ENCODE data around the gene FBXO24. TPM values are rescaled to one million over a fixed set of nuclear protein-coding genes. Genes with fewer than 3 reads are reported as not detected.

Gene FBXO24
- total and polyA plus RNA-seq, 10 of the 15 experiments (the other 5 are each of a cell fraction or from before 2014, with no cell fraction given) = 0.11 to 0.96 (median 0.27) TPM; not detected in 4

DNA sequence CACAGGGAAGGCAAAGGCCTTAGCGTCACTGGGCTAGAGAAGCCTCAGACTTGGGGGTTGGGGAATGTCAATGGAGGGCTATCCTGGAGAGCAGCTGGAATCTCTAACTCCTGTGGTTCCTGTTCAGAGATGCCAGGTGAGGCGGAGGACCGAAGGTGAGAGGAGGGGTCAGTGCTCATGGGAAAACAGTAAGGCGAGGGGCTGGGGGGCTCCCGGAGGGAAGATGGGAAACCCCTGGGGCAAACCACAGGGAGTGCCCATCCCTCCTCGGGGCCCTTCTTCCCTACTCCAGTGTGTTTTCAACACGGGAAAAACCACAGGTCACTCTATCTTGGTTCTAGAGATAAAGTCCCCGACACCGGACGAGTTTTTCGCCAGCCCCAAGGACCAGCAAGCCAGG lies 3.5 kb upstream of the FBXO24 start:
- ChIA-PET POLR2A (interaction anchor here (2.0 to 4.3 kb wide), 2 partner anchors 19 to 35 kb away, joined by 5 to 47 read pairs; no protein-coding TSS in a partner anchor), RAD21 (ENCODE audit: unreplicated experiment) (interaction anchor here (1.1 to 4.2 kb wide), 3 partner anchors 18 to 113 kb away, joined by 3 to 21 read pairs (median 15); no protein-coding TSS in a partner anchor), CTCF (interaction anchor here (2.9 to 11.6 kb wide), 3 partner anchors 19 to 123 kb away, joined by 14 to 190 read pairs (median 41); partner anchors contain the start of genes GIGYF1 and POP7), SMC1A (ENCODE audit: uncharacterized antibody, unreplicated experiment) (interaction anchor here (1.0 to 4.6 kb wide), 3 partner anchors 17 to 108 kb away, joined by 3 to 19 read pairs (median 4); no protein-coding TSS in a partner anchor)
- Histone ChIP-seq H2AFZ (ENCODE audit: control insufficient read depth, low read depth, low read length) (no peak overlapping the region), H3K4me1 (ENCODE audit: control insufficient read depth, insufficient read depth, low read length) (peaks cover 24% of the 10 kb centered on the region), H3K4me2 (ENCODE audit: control insufficient read depth, insufficient read depth) (peak overlapping the region; percentile 98), H3K9me3 (replicated peaks; ENCODE audit: control insufficient read depth, insufficient read depth, low read length) (no peaks in the 10 kb centered on the region), H3K27ac (ENCODE audit: control insufficient read depth, insufficient read depth) (peak overlapping the region; percentile 90; the same call in 1 of the 2 replicates), H3K9ac (ENCODE audit: control insufficient read depth, insufficient read depth, low read length) (peak overlapping the region; percentile 85; the same call in 1 of the 2 replicates), H3K27me3 (replicated peaks in 1 of 2; ENCODE audit: control insufficient read depth in 2 of 2, insufficient read depth in 2 of 2, low read length in 1 of 2) (no peaks in the 10 kb centered on the region), H3K79me2 (ENCODE audit: control insufficient read depth, insufficient read depth, low read length) (peaks cover 32% of the 10 kb centered on the region), H3K36me3 (ENCODE audit: control insufficient read depth in 2 of 2, insufficient read depth in 2 of 2, low read length in 1 of 2) (peaks cover 10 to 11% of the 10 kb centered on the region in 2 experiments), H3K4me3 (peak overlapping the region; percentile 83; the same call in 1 of the 2 replicates), H4K20me1 (ENCODE audit: control insufficient read depth, insufficient read depth) (no peaks in the 10 kb centered on the region)
- BruUV-seq (replicated peaks) = no TSS peak
- no peak for FAIRE-seq
- intact Hi-C loops (cut with micrococcal nuclease; ENCODE audit: unreplicated experiment) = no loop called here
- in situ Hi-C loops (cut with MboI) = no loop called here
- ATAC-seq = no peak
- TF ChIP-seq TCF12 (IDR thresholded peaks at IDR 0.05; ENCODE audit: low read depth, low read length) = no peak
- TF ChIP-seq FOXM1 (IDR thresholded peaks at IDR 0.05; ENCODE audit: low read depth, low read length) = no peak
- TF ChIP-seq MTA2 (IDR thresholded peaks at IDR 0.05; ENCODE audit: low read depth) = no peak
- TF ChIP-seq, protein P1, sequence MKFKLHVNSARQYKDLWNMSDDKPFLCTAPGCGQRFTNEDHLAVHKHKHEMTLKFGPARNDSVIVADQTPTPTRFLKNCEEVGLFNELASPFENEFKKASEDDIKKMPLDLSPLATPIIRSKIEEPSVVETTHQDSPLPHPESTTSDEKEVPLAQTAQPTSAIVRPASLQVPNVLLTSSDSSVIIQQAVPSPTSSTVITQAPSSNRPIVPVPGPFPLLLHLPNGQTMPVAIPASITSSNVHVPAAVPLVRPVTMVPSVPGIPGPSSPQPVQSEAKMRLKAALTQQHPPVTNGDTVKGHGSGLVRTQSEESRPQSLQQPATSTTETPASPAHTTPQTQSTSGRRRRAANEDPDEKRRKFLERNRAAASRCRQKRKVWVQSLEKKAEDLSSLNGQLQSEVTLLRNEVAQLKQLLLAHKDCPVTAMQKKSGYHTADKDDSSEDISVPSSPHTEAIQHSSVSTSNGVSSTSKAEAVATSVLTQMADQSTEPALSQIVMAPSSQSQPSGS (IDR thresholded peaks at IDR 0.05; ENCODE audit: low read length) = no peak
- no peak for TF ChIP-seq POLR2AphosphoS5 (IDR thresholded peaks at IDR 0.05; ENCODE audit: low read length)
- TF ChIP-seq ETV6 (conservative IDR thresholded peaks at IDR 0.05 in 1 of 2, IDR thresholded peaks at IDR 0.05 in 1 of 2; ENCODE audit: borderline replicate concordance in 1 of 2, low read depth in 1 of 2) = no peak
- TF ChIP-seq RUNX3 (IDR thresholded peaks at IDR 0.05; ENCODE audit: low read length) = no peak
- no peak for TF ChIP-seq MEF2B (IDR thresholded peaks at IDR 0.05; ENCODE audit: partially characterized antibody, poor library complexity, severe bottlenecking)
- TF ChIP-seq CHD4 (IDR thresholded peaks at IDR 0.05) = no peak
- 90% methylated on average over 10 of the region's 11 CpGs for WGBS (ENCODE audit: insufficient coverage, insufficient replicate concordance, low lambda C conversion rate, missing lambda C conversion rate)
- no peak for DNase-seq (ENCODE audit: low read depth, low spot score)

All from GM12878 (cell line).